Pulmonary artery endothelial cell (primary cell): ENCODE measurements around the gene TSHZ2. TPM values are rescaled to one million over a fixed set of nuclear protein-coding genes. Genes with fewer than 3 reads are reported as not detected.

ENCODE experiments used
- DNase-seq: peaks from one replicate; pipeline ENCODE4 v3.0.0-alpha.2; 2011; ENCODE audit warnings: low read depth, low spot score
- total RNA-seq: library from RNA; depleted of rRNA; stranded (reverse); fragments of >200 nt; gene quantifications from 2 replicates; pipeline ENCODE4 v1.2.3, GENCODE V29; 2014

Gene TSHZ2
- total RNA-seq, 1 donor from 2014 or later, result not detected

- no peak for DNase-seq
These were observed 22.2 kb downstream of the TSHZ2 start for GRCh38 chr20:52994184-52994970.

GRCh38 chr20:52996130-52996529, 24.0 kb downstream of the TSHZ2 start:
- no peak for DNase-seq

GRCh38 chr20:52996658-52997057, 24.5 kb downstream of the TSHZ2 start:
- no peak for DNase-seq

DNA sequence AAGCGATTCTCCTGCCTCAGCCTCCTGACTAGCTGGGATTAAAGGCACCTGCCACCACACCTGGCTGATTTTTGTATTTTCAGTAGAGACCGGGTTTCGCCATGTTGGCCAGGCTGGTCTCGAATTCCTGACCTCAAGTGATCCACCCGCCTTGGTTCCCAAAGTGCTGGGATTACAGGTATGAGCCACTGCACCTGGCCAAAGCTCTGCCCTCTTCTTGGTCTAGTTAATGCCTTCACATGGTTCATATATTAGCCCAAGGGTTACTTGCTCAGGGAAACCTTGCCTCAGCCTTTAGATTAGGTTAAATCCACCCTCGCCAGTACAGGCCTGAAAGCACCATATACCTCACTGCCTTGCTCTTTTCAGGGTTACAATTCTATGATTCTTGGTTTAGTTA, 26.1 kb downstream of the TSHZ2 start:
- DNase-seq, result no peak

- DNase-seq, result no peak
These were observed 26.9 kb downstream of the TSHZ2 start for GRCh38 chr20:52999040-52999439.

DNA sequence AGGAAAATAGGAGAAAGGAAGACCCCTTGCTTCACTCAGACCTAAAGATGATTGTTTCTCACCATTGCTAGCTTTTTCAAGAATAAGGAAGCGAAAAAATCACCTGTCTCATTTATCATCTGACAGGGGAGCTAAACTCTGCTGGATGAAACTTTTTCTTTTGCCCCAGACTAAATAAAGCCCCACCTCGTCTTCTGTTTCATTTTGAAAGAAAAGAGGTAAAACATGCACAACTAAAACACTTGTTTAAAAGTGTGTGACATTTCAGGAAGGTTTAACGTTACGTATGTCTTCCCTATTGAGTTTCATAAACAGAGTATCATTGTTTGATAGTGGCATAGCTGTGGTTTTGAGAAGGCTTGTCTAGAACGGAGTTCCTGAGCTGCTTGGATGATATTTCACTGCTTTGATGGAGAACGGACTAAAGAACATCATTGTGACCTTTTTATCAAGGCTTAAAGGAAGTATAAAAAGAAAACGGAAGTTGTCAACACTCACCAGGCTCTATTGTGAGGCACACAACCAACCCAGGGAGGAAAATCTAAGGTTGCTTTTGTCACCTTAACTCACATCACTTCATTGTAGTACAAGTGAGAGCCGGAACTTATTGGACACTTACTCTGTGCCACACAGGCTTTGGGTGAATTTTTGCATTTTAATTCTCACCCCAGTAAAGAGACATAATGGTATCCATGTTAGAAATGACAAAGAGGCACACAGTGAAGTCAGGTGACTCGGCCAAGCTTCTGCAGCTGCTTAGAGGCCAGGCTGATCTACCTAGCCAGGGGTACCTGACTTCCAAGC, 29.5 kb downstream of the TSHZ2 start:
- no peak for DNase-seq

DNA sequence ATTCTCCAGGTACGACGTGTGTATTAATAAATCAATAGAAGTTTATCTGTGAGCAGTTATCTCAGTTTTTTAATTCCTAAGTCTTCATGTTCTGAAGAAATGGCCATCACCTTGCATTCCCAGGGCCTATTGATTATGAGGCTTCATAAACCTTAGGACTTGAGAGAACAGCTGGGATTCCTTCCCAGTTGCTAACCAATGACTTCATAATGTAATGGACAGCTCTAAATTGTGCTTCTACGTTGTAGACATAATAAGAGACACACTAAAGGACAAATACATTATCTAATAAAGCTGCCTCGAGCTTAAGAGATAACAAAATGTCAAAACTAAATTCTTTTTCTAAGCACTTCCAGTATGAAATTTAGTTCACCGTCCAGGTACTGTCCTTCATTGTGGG, 30.6 kb downstream of the TSHZ2 start:
- no peak for DNase-seq

DNA sequence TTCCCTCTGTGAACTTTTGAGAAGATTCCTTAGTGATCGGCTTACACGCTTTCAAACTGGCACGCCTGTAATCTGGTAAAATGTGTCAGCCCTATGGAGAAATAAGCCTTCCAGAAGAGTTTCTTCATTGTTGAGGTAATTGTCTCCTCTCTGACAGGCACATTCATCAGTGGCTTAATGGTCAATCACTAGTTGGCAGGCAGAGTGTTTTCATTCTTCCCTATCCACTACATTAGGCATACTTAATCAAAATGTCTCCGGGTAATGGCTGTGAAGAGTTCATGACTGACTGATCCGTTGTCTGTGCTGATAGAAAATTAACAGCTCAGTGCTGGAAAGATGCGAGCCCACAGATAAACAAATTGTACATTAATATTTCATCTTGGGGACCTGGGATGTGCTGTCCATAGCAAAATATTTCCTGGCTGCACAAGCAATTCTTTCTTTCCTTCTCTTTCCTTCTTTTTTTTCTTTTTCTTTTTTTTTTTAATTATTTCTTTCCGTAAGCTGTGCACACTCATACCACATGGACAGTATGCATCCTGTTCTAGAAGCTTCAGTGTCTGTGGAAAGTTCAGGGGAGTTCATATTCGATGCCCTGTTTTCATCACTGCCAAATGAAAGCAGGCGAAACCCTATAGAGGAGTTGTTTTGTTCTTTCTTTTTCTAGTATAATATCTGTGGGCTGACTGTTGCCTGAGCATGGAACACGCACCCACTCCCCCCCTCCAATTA, 31.4 kb downstream of the TSHZ2 start:
- DNase-seq, result no peak

DNA sequence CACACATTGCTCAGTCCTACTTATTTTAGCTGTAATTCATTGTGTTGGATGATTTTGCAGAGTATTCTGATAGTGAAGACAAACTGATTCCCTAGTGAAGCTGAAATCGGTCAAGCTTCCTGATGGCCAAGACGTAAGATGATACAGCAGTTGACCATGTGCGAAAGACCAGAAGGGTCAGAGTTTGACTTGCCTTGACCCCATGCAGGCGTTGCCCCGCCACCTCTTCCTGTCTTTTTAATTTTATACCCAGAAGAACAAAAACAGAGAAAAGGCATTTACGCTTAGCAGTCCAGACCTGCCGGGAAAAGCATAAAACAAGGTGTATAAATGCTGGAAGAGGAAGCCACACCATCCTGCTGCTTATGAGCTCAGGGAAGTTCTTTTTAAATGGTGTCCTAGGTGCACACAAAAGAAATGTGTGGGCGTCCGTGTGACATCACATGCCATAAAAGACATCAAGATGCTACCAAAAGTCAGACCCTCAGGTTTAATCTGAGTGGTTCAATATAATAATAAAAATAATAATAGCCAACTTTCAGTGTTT, 32.2 kb downstream of the TSHZ2 start:
- DNase-seq, result no peak

GRCh38 chr20:53009979-53010735, 38.0 kb downstream of the TSHZ2 start:
- no peak for DNase-seq

- no peak for DNase-seq
These were observed 39.5 kb downstream of the TSHZ2 start for GRCh38 chr20:53011640-53012039.

DNA sequence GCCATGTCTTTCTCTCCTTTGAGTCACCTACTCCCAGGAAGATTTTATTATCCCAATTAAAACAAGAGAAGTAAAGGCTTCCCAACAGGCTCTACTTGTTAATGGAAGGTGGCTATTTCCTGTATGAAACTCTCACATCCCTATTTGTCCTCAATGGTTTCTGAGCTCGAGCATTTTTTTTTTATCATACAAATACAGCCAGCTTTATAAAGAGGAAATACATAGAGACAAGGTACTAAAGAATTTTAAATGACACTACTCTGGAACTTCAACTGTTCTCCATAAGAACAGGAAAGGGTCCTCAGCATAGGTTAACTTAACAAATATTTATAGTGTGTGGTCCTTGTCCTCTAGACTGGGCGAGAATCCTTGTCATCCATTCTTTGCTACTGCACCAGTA, 41.0 kb downstream of the TSHZ2 start:
- DNase-seq, result no peak

GRCh38 chr20:53013847-53014246, 41.7 kb downstream of the TSHZ2 start:
- no peak for DNase-seq

DNA sequence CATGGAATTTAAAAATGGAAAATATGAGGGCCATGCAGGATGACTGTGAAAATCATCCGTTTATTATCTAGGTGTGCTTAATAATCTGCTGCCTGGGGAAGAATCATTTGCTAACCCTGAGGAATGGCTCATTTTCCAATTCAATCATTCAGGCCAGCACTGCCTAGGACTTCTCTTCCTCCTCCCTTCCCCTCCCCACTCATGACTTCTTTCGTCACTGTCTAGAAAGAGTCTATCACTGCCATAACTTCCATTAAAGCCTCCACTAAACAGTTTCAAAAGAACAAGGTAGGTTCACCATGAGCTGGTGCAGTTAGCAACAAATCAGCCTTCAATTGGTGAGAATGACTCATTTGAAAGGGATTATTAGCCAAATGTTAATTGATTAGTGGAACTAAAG, 43.9 kb downstream of the TSHZ2 start:
- no peak for DNase-seq

DNA sequence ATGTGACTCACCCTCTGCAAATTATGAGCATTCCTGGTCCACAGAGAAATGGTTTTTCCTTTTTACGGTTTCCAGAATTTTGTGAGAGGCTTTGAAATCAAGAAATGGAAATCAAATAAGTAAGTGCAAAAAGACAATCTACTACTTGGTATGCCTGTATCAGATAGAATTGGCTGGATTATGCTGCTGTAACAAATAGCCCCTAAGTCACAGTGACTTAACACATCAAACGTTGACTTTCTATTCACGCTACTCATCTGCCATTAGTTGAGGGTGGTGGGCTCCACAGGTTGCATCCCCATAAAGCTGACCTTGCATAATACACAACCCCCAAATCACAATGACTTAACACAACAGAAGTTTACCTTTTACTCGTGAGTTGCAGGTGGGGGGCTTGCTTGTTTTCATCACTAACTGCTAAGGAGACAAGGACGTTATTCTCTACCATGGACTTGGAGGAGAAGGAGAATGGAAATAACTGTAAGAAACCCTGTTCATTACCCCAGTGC, 44.4 kb downstream of the TSHZ2 start:
- DNase-seq, result no peak

GRCh38 chr20:53017206-53017605, 45.0 kb downstream of the TSHZ2 start:
- DNase-seq, result no peak

GRCh38 chr20:53019464-53019863, 47.3 kb downstream of the TSHZ2 start:
- DNase-seq, result no peak

- DNase-seq, result no peak
These were observed 48.2 kb downstream of the TSHZ2 start for GRCh38 chr20:53020376-53020775.

DNA sequence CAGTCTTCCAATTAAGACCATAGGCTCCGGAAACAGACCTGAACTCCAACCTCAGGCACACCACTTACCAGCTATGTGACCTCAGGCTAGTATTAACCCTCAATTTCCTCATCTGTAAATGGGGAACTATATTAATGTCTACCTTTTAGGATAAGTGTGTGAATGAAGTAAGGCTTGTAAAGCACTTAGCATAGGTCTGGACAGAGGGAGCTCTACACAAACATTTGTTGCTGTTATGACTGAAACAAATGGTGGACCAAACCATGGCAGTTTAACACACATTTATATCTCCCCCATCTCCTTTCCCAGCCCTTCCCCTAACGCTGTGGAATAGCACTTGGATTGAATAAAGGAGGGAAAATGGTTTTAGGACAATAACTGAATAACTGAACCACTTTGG, 48.7 kb downstream of the TSHZ2 start:
- no peak for DNase-seq

DNA sequence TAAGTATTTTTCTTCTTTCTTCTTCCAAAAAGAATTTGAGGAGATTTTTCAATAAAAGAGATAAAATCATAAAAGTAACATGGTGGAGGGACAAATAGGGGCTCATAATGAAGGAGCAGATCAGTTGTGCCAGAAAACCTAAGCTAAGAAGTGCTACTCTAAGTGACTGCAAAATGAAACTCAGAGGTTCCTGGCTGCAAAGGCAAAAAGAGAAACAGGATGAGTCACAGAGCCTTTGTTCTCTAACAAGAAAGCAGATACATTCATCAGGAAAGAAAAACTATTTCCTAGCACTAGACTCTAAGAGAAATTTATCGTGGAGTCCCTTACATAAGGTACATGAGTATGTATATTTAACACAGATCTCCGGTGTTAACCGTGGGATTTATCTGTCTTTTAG, 49.8 kb downstream of the TSHZ2 start:
- no peak for DNase-seq
